Measurements from ENCODE around the gene SLC25A33.

Gene SLC25A33

GRCh38 chr1:9588551-9589143 lies 49.4 kb downstream of the SLC25A33 start, which contains the start of gene TMEM201:
Gene TMEM201 (plus strand): TSS chr1:9588911. CDS start chr1:9588931, 20 bp downstream.
- DNase-seq (ENCODE audit: low read depth in 2 of 2), result peak; percentile 72

GRCh38 chr1:9589144-9589718 lies 50.0 kb downstream of the SLC25A33 start:
- DNase-seq (ENCODE audit: low read depth in 2 of 2), result no peak

- DNase-seq (ENCODE audit: low read depth in 2 of 2), result no peak
Measured at GRCh38 chr1:9589719-9590157, 50.5 kb downstream of the SLC25A33 start.

- DNase-seq (ENCODE audit: low read depth in 2 of 2), result no peak
Measured at GRCh38 chr1:9590201-9590600, 50.9 kb downstream of the SLC25A33 start.

- DNase-seq (ENCODE audit: low read depth in 2 of 2), result no peak
Measured at GRCh38 chr1:9590945-9591668, 51.8 kb downstream of the SLC25A33 start.

GRCh38 chr1:9591669-9592509 lies 52.6 kb downstream of the SLC25A33 start:
- DNase-seq (ENCODE audit: low read depth in 2 of 2), result no peak

GRCh38 chr1:9592510-9593075 lies 53.3 kb downstream of the SLC25A33 start:
- DNase-seq (ENCODE audit: low read depth in 2 of 2), result no peak

- DNase-seq (ENCODE audit: low read depth in 2 of 2), result no peak
Measured at GRCh38 chr1:9593147-9593491, 53.9 kb downstream of the SLC25A33 start.

- DNase-seq (ENCODE audit: low read depth in 2 of 2), result peak; percentile 9 to 18
Measured at GRCh38 chr1:9593492-9594465, 54.5 kb downstream of the SLC25A33 start.

- DNase-seq (ENCODE audit: low read depth in 2 of 2), result no peak
Measured at GRCh38 chr1:9594471-9595155, 55.3 kb downstream of the SLC25A33 start.

- no peak for DNase-seq (ENCODE audit: low read depth in 2 of 2)
Measured at GRCh38 chr1:9595156-9595967, 56.1 kb downstream of the SLC25A33 start.

GRCh38 chr1:9595968-9596340 lies 56.7 kb downstream of the SLC25A33 start:
- DNase-seq (ENCODE audit: low read depth in 2 of 2), result no peak

- no peak for DNase-seq (ENCODE audit: low read depth in 2 of 2)
Measured at GRCh38 chr1:9596415-9597123, 57.3 kb downstream of the SLC25A33 start.

- no peak for DNase-seq (ENCODE audit: low read depth in 2 of 2)
Measured at GRCh38 chr1:9597361-9598315, 58.4 kb downstream of the SLC25A33 start.

- no peak for DNase-seq (ENCODE audit: low read depth in 2 of 2)
Measured at GRCh38 chr1:9598316-9598700, 59.0 kb downstream of the SLC25A33 start.

- no peak for DNase-seq (ENCODE audit: low read depth in 2 of 2)
Measured at GRCh38 chr1:9599741-9600140, 60.5 kb downstream of the SLC25A33 start.

Data from fibroblast of skin of left biceps (primary cell).